D341Med (cell line): ENCODE measurements around the gene PPP6R3.

Source experiments
- DNase-seq: peaks from one replicate; pipeline ENCODE4 v3.0.0; 2012; ENCODE audit warnings: low spot score

PPP6R3 gene

DNA sequence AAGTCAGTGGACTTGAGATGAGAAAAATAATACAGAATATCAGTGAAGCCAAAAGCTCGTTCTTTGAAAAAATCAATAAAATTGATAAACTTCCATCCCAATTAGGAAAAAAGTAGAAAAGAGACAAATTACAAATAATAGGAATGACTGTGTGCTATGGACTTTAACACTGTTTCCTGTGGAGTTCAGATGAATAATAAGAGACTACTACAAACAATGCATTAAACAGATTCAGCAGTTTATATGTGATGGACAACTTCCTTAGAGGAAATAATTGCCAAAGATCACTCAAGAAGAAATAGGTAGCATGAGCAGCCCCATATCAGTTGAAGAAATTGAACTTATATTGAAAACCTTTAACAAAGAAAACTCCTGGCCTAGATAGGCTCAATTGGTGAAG is 99.7 kb downstream of the PPP6R3 start:
- no peak for DNase-seq

DNA sequence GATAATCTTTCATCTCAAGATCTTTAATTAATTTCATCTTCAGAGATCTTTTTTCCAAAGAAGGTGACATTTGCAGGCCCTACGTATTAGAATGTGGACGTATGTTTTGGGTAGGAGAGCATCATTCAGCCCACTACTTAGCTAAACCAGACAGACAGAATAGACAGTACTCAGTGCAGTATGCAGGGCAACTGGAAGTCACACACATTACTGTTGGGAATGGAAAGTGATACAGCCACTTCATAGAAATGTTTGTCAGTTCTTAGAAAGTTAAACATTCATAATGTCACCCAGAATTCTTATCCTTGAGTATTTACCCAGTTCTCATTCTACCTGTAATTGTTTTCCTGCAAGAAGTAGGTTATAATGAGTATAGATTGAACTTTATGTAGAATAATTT is 102.9 kb downstream of the PPP6R3 start:
- DNase-seq = no peak

DNA sequence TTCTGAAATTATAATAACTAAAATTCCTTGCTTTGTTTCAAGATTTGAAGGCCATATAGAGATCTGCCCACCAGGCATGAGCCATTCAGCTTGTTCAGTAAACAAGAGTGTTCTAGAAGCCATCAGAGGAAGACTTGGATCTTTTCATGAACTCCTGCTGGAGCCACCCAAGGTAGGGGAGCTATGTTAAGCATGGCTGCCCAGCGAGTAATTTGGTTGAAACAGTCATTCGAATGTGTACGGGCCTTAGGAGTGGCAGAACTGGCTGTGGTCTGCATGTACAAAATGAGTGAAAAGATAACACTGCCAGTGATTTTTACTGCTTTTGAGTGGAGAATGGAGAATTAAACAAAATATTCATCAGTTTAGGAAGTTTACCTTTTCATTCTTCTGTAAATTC is 103.7 kb downstream of the PPP6R3 start:
- DNase-seq = no peak

DNA sequence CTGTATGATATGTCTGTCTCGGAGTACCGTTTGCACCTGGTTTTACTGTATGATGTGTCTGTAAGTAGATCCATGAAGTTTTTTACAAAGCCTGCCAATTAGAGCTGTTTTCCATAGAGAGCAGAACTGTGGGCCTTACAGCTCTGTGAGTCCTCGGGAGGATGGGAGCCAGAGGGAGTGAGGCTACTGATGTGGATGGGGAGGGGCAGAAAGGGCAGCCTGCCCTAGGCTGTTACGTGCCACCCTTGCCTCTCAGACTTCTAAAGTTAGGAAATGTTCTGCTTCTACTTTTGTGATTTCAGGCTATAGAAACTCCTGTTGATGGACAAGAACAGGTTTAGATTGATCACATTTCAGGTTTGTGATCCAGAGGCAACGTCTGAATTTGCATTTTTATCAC is 105.2 kb downstream of the PPP6R3 start:
- DNase-seq = no peak

DNA sequence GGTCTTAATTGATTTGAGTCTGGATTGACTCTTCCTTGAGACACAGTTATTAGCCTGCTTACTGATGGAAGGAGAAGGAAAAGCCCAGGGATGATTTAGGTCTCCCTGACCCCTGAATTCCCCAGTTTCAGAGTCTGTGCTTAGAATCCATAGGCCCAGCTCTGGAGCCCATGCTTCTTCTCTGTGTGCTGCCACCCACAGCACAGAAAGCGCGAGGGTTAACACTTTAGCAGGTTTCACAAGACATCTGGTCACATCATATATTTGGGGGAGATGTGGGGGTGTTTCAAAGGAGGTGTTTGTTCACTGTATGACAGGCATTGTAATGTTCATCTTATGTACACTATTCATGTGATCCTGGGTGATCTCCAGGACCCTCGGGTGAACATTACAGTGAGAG is 107.0 kb downstream of the PPP6R3 start:
- no peak for DNase-seq

DNA sequence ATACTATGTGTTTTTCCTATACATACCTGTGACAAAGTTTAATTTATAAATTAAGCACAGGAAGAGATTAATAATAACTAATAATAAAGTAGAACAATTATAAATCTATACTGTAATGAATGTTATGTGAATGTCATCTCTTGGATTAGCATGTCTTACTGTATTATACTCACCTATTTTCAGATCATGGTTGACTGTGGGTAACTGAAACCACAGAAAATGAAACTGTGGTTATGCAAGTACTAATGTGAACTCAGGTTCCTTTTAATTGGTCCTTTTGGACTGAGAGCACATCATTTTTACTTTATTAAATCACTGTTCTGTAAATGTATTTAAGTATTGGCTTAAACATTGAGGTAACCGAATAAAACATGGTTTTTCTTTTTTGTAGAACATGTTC is 108.8 kb downstream of the PPP6R3 start:
- no peak for DNase-seq

DNA sequence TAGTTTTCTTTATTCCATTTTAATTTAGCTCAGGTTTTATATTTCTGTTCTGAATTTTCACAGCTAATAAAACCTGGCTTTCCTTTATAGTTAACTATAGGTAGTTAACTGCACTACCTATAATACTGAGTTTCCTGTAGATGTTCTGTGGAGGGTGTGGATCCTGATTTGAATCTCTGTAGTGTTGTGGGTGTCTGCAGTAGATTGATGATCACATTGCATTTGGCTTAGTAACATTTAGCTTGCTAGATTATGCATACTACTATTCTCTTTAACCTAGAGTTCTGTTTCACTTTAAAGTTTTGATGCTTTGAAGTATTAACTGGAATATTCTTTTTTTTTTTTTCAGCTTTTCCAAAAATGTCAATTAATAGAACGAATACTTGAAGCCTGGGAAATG is 110.1 kb downstream of the PPP6R3 start:
- DNase-seq = no peak

DNA sequence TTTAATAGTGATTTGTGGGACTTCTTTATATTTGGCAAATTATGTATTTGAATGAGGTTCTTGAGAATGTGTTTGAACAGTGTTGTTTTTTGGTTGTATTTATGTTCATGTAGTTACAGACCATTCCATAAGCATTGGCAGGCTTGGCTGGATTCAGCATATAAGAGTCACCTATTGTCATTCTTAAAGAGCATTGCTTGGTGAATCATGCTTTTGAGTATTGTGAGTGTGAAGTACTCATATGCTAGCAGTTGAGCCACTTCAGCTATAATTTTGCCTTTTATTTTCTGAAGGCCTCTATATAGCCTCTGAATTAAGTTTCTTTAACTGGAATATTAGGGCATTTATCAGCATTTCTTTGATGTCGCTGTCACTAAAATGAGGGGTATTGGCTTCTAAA is 113.8 kb downstream of the PPP6R3 start:
- DNase-seq = no peak

DNA sequence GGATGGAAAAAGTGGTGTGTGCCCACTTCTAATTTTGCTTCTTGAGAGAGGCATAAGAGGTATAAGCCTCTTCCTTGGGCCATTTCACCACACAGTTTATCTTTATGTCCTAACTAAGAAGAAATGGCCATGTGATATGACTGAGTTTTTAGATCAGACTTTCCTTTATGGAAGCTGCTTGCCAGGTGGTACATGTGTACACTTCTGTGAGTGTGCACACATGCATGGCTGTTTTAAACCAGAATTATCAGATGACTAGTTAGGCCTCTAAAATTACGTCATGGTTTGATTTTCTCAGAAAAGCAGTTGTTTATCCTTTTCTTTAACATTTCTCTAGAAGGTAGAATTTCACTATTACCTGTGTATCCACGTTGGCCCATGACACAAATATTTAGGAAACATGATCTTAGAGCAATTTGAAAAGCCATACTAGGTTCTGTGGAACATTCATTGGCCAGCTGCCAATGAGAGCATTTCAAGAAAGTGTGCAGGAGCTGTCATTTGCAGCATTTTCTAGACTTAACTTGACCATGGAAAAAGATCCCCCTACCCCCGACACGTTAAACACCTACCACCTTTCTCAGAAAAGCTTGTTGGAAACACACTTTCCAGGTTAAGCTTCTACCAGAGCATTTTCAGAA is 114.6 kb downstream of the PPP6R3 start:
- no peak for DNase-seq

DNA sequence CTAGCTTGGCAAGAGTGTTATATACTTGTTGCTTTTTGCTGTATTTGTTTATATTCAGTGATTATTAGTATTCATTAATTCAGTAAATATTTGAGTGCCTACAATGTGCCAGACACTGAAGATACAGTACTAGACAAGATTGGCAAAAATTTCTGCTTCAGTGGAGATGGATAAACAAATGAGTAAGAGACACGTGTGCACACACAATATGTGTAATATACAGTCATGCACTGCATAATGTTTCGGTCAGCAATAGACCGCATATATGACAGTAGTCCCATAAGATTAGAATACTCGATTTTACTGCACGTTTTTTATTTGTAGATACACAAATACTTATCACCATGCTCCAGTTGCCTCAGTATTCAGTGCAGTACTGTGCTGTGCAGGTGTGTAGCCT is 118.9 kb downstream of the PPP6R3 start:
- DNase-seq = no peak

DNA sequence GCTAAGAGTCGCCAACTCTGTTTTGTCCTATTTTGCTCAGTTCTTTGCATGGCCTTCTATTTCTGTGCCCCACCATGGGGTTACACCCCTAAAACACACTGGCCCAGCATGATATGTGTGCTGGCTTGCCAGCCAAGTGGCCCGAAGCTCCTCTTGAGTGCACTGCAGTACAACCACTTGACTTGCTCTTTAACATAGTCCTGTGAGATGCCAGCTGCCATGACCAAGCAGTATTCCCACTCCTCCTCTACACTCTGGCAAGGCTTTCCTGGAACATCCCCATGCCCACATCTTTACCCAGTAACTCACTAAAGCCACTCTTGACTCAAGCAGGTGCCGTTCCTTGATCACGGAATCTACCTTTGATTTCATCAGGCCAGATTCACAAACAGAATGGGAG is 120.9 kb downstream of the PPP6R3 start:
- no peak for DNase-seq

DNA sequence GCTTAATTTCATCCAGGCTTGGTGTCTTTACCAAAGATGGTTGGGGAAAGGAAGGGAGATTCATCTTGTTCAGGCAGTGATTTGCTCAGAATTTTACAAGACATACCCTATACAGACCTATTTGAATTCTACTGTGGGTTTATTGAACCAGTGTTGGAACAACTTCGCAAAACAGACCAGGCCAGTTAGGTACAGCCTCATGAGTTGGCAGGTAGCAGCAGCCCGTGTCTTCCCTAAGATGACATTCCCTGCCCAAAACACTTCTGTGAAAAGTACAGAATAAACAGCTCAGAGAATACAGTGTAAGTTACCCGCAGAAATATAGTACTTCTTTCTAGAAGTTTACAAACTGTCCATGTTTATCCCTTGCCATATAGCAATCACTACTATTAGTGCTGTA is 121.3 kb downstream of the PPP6R3 start:
- DNase-seq = no peak

DNA sequence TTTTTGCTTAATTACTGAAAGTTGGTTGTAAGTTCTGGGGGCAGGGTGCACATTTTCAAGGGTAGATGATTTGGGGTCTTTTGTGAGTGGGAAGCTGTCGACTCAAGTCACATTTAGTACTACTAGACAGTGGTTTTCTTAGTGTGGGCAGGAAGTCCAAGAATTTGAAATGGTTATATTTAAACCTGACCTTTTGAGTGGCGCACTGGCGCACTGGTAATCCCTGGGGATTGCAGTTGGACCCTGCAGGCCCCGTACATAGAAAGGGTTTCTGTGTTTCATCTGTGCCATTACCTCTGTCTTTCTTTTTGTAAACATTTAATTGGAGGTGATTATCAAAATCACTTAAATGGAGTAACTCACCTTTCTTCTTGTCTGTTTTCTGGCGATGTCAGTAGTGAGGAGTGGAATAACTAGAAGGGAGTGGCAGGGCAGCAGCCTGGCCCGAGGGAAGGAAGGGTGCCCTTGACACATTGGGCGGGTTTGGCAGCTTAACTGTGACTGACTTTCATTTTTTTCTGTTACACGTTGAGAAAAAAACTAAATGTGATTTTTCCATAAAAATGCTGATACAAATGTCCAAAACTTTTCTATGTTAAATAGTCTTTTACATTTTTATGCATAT is 122.0 kb downstream of the PPP6R3 start:
- DNase-seq = no peak

DNA sequence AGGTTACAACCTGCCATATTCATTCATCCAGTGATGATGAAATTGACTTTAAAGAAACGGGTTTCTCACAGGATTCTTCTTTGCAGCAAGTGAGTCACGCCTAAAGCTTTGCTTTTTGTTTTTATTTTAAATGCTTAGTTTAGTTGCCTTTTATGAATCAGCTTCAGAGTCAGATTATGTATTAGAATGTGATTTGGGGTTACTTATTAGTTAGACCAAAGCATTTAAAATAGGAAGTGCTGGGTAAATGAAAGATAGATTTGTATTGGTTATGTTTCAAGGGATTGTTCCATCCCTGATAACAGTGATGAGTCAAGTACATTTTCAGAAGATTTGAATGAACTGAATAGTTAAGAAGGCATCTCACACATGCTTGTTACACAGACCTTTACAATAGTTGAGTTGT is 122.5 kb downstream of the PPP6R3 start:
- DNase-seq = no peak

DNA sequence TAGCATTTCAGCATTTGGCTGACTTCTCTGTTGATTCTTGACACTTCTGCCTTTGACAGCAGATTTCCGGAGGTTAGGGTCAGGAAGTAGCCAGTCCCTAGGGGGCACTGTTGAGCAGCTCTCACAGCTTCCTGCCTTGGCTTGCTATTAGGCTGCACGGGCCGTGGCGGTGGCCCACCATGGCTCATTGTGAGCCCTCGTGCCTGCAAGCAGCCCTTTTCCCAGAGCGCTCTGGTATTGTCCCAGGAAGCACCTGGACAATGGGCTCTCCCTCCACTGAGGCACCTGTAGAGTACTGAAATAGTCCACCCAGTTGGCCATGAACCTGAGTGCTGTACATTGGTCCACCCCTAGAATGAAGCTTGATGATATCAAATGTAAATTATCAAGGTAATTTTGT is 123.5 kb downstream of the PPP6R3 start:
- peak; percentile 61 for DNase-seq

DNA sequence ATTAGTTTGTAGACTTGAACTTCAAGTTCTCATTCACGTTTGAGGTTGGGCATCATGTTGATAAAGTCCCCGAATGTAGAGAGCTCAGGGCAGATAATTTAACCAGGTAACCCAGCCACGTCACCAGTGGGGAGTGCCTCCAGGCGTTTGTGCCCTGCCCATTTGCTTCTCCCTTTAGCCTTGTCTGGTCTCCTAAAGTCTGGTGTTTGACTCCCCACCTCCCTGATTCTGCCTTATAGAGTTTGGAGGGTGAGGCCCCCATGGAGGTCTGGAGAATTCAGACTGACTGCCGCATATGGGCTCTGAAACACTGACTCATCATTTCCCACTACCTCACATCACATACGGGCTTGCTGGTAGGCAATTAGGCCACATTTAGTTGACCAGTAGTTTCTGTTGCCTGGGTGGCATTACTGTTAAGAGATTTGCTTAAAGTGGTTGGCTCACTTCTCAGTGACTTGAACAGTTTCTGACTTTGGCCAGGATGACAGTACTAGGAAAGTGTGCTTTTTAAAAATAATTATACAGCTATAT is 124.5 kb downstream of the PPP6R3 start:
- no peak for DNase-seq

DNA sequence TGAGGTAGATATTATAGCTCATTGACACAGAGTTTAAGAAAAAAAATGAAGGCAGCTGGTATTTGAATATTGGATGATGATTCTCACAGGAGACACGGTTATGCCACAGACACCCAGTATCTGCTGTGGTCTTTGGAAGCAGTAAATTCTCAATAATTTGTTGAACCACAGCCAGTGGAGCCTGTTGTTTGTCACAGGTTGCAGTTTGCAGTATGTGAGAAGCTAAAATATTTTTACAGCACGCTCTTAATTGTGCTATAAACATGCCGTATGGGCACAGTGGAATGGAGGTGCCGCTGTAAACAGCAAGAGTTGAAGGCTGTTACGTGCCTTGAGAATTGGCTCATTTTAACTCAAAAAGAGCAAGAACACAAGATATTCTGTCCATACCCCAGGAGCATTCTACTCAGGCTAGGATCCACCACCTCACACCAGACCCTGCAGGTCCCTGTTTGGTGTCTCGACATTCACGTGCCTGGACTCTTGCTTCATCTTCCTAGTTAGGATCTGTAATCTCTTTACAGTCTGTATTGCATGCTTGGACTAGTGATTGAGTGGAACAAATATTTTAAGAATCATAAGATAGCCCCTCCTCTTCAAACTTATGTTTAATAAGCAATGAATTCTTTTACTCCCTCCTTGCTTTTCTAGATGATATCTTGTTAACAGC is 129.1 kb downstream of the PPP6R3 start:
- no peak for DNase-seq

DNA sequence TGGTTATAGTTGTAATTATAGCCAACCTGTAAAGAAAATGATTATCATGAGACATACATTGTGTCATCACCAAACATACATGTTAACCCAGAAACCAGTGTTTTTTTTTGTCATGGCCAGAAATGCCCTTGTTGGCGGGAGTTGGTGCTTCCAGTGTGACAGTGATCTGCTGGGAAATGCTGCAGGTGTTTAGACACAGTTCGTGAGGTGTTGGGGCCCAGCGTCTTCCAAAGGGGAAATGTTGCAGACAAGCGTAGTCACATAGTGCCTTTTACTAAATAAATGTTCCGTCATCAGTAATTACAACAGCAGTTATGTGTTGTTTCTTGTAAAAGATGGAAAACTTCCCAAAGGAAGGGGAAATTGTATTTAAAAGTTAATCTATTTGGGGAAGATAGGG is 131.2 kb downstream of the PPP6R3 start:
- no peak for DNase-seq

DNA sequence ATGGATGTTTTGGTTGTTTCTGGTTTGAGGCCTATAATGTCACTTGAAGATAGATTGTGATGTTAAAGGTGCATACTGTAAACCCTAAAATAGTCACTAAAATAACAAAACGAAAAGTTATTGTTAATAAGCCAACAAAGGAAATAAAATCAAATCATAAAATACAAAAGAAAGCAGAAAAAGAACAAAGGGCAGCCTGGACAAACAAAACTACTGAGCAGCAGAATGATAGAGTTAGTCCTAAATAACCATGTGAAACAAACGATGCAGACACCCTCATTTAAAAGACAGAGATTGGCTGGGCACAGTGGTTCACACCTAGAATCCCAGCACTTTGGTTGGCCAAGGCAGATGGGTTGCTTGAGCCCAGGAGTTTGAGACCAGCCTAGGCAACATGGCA is 132.9 kb downstream of the PPP6R3 start:
- no peak for DNase-seq

DNA sequence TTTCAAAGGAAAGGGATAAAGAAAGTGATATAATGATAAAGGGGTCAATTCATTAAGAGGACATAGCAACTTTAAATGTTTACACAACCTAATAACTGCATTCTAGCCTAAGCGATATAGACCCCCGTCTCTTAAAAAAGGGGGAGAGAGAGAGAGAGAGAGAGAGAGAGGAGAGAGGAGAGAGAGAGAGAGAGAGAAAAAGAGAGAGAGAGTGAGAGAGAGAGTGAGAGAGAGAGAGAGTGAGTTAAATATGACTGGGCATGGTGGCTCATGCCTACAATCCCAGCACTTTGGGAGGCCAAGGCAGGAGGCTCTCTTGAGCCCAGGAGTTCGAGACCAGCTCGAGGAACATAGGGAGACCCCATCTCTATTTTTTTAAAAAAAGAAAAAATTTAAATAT is 133.6 kb downstream of the PPP6R3 start:
- DNase-seq = no peak

DNA sequence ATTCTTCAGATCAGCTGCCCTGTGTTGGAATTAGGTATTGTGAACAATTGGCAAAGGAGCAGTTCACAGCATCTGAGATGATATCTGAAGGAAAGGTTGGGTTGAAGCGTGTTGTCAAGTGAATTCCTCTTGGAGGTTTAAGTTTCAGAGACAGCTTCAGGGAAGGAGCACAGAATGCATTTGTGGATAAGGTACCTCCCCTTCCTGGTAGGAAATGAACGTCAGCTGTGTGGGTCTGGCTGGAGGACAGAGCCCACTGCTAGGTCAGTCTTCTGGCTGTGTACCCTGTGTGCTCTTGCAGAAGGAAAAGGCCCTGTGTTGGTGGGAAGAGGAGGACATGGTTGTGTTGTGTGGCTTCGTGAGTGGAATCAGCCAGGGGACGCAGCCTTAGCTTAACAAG is 135.7 kb downstream of the PPP6R3 start:
- DNase-seq = no peak

DNA sequence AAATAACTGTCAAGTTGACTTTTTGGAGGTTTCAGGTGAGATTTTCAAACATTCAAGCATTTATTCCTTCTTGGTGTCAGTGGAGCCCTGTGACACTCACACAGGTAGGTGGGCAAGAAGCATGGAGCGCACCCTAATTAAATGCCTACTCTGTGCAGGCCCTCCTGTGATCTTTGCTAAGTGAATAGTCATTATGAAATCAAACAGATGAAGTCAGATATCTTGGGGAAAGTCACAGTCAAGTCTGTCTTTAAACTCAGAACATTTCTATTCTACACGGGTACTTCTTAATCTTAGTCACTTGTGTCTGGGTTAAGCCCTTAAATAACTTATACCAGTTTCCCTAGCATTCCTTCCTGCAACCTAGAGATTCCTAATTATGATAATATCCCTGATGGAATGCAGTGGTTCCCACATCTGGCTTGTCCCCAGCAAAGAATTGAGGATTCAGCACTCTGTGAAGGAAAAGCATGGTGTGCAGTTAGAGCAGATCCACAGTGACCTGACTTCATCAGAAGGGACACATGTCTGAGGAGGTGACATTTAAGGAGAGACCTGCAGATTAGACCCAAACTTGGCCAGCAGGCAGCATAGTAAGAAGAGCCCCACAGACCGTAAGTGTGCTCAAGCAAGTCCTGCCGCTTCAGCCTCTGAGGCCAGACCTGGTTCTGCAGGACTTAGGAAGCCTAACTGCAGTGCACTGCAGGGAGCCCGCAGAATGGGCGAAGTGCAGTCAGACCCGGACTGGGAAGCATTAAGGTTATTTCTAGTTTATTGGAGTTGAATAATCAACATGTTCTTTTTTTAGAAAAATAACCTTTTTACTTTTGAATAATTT is 138.5 kb downstream of the PPP6R3 start:
- DNase-seq = no peak

DNA sequence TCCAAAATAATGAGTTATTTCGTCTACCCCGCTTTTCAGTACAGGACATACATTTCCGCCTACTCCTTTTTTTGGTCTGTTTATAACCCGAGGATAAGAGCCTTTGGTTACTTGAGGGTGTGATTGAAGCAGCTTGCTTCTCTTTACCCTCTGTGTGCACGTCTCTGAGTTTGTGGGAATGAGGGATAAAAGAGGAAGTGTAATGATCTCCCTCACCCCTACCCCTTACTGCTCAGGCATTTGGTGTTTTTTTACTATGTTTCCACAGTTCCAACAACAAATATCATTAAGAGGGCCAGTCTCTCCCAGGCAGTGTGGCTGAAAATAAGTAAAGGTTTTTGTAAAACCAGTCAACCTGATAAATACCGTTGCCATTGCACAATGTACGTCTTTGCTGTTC is 140.6 kb downstream of the PPP6R3 start:
- DNase-seq = no peak
